CD14-positive monocyte (primary cell): ENCODE data around the gene INF2. TPM values are rescaled to one million over a fixed set of nuclear protein-coding genes. Genes with fewer than 3 reads are reported as not detected.
A peak's percentile ranks its signal among the peaks of the same experiment; 100 is the strongest.

Experiments used
- DNase-seq, 3 donors: peaks; one replicate each; pipeline ENCODE4 v3.0.0-alpha.2; 2011 to 2022
- H2AFZ ChIP-seq: 2 replicates; pipeline ENCODE4 v1.6.0; 2012; ENCODE audit warnings: mild to moderate bottlenecking, low read depth, low read length, inconsistent platforms; ENCODE audit not compliant: insufficient read depth, poor library complexity, severe bottlenecking
- H3K27ac ChIP-seq, 2 donors: 1 replicate in 1 of 2; 2 replicates in 1 of 2; pipeline ENCODE4 v1.5.1; 2012 to 2013; ENCODE audit warnings: low read length in 2 of 2, control low read depth in 1 of 2, inconsistent platforms in 1 of 2, low read depth in 1 of 2, mild to moderate bottlenecking in 1 of 2
- H3K27me3 ChIP-seq, 2 donors: one replicate each; pipeline versions ENCODE4 v1.6.0 to v1.6.1; 2011 to 2013; ENCODE audit warnings: low read length in 2 of 2; ENCODE audit not compliant: control insufficient read depth in 2 of 2, insufficient read depth in 2 of 2
- H3K36me3 ChIP-seq, 2 donors: replicated peaks in 1 of 2; 1 replicate in 1 of 2; 2 replicates in 1 of 2; pipeline versions ENCODE4 v1.5.1 to v1.6.1; 2012 to 2013; ENCODE audit warnings: low read length in 2 of 2, control low read depth in 1 of 2, inconsistent platforms in 1 of 2, mild to moderate bottlenecking in 1 of 2; ENCODE audit not compliant: insufficient read depth in 2 of 2, control insufficient read depth in 1 of 2
- H3K4me1 ChIP-seq, 2 donors: 1 replicate in 1 of 2; 2 replicates in 1 of 2; pipeline versions ENCODE4 v1.5.1 to v1.6.1; 2012 to 2013; ENCODE audit warnings: low read length in 2 of 2, control low read depth in 1 of 2, inconsistent platforms in 1 of 2, mild to moderate bottlenecking in 1 of 2, moderate library complexity in 1 of 2; ENCODE audit not compliant: insufficient read depth in 2 of 2, control insufficient read depth in 1 of 2
- H3K4me2 ChIP-seq: replicated peaks from 2 replicates; pipeline ENCODE3; 2012; ENCODE audit warnings: low read length, moderate library complexity, mild to moderate bottlenecking; ENCODE audit not compliant: poor library complexity, severe bottlenecking; ENCODE audit errors: extremely low read depth
- H3K4me3 ChIP-seq, 3 experiments: fragments of 200-600 bp in 1 of 3; sonication (generic) in 1 of 3; replicated peaks in 1 of 3; 1 replicate in 2 of 3; 2 replicates in 1 of 3; pipeline ENCODE4 v1.5.1; 2011 to 2013; ENCODE audit warnings: low read length in 3 of 3, mild to moderate bottlenecking in 3 of 3, control low read depth in 2 of 3, low read depth in 2 of 3, inconsistent platforms in 1 of 3, moderate library complexity in 1 of 3
- H3K79me2 ChIP-seq: 2 replicates; pipeline ENCODE4 v1.6.0; 2012; ENCODE audit warnings: mild to moderate bottlenecking, control low read depth, inconsistent platforms, low read length, moderate library complexity; ENCODE audit not compliant: insufficient read depth
- H3K9ac ChIP-seq: 2 replicates; pipeline ENCODE4 v1.6.0; 2017; ENCODE audit warnings: low read length, mild to moderate bottlenecking; ENCODE audit not compliant: insufficient read depth, poor library complexity, severe bottlenecking
- H3K9me3 ChIP-seq, 2 donors: replicated peaks in 1 of 2; 1 replicate in 1 of 2; 2 replicates in 1 of 2; pipeline versions ENCODE4 v1.5.1 to v1.6.1; 2012 to 2013; ENCODE audit warnings: low read length in 2 of 2, control low read depth in 1 of 2; ENCODE audit not compliant: control insufficient read depth in 1 of 2, insufficient read depth in 1 of 2
- H4K20me1 ChIP-seq: 2 replicates; pipeline ENCODE4 v1.6.0; 2012; ENCODE audit warnings: mild to moderate bottlenecking, low read length, control low read depth, moderate library complexity; ENCODE audit not compliant: insufficient read depth
- H3K27ac Mint-ChIP-seq, 7 donors: one replicate each; pipeline ENCODE4 v1.8.0; 2020; ENCODE audit warnings: mild to moderate bottlenecking in 7 of 7, mixed read lengths in 7 of 7, moderate library complexity in 6 of 7, inconsistent platforms in 2 of 7
- H3K27me3 Mint-ChIP-seq, 3 donors: one replicate each; pipeline ENCODE4 v1.8.0; 2021 to 2022; ENCODE audit warnings: low read depth in 3 of 3, mild to moderate bottlenecking in 3 of 3, mixed read lengths in 3 of 3, moderate library complexity in 3 of 3, inconsistent platforms in 1 of 3
- H3K36me3 Mint-ChIP-seq, 2 donors: one replicate each; pipeline ENCODE4 v1.8.0; 2020; ENCODE audit warnings: mixed read lengths in 2 of 2, inconsistent platforms in 1 of 2, mild to moderate bottlenecking in 1 of 2
- H3K4me1 Mint-ChIP-seq: one replicate; pipeline ENCODE4 v1.8.0; 2020; ENCODE audit warnings: mild to moderate bottlenecking, mixed read lengths
- H3K4me3 Mint-ChIP-seq, 2 donors: one replicate each; pipeline ENCODE4 v1.8.0; 2020; ENCODE audit warnings: mild to moderate bottlenecking in 2 of 2, mixed read lengths in 2 of 2, moderate library complexity in 1 of 2
- H3K9me3 Mint-ChIP-seq, 7 donors: one replicate each; pipeline ENCODE4 v1.8.0; 2020 to 2022; ENCODE audit warnings: mixed read lengths in 7 of 7, mild to moderate bottlenecking in 6 of 7, moderate library complexity in 6 of 7, inconsistent platforms in 2 of 7
- WGBS: methylation state at CpG from one replicate; pipeline ENCODE4 v1.1.5; 2013; ENCODE audit warnings: missing lambda C conversion rate; ENCODE audit not compliant: insufficient coverage; 5-methylcytosine and 5-hydroxymethylcytosine counted together
- intact Hi-C, 2 donors: fragments of 100-400 bp; cut with micrococcal nuclease; formaldehyde crosslinking; loops; one replicate each; pipeline versions ENCODE4 v1.15.0 to v1.15.1; 2023
- polyA plus RNA-seq, 3 donors: library from polyadenylated mRNA; depleted of rRNA in 1 of 3; unstranded in 2 of 3; stranded (reverse) in 1 of 3; fragments of 300-500 nt in 2 of 3; fragments of >200 nt in 1 of 3; fragmentation: Illumina TruSeq in 2 of 3; gene quantifications; 1 replicate in 2 of 3; 2 replicates in 1 of 3; pipeline ENCODE4 v1.2.3, GENCODE V29; 2012 to 2021
- TF ChIP-seq, protein P1 (sequence below): fragments of 200-600 bp; IDR thresholded peaks from one replicate; pipeline ENCODE4 v1.8.0; 2022; ENCODE audit warnings: antibody characterized with exemption, mild to moderate bottlenecking

INF2 gene
- polyA plus RNA-seq, 3 donors, result 2.9 to 23.3 (median 3.8) TPM

DNA sequence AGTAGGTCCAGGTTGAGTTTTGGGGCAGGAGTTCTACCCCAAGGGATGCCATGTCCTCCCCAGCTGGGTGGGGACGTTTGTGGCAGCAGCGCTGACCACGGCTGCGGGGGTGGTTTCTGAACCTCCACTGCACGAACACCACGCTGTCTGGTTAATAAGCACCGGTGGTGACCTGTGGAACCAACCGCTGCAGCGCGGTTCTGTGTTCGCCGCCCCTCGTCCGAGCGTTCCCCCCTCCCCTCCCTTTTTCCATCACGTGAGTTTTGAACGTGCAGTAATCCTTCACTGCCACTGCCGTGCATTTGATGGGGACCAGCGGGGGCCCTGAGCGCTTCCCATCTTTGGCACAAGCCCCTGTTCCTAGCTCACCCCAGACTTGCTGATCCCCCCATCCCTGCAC, 28.2 kb downstream of the INF2 start:
- Mint-ChIP-seq H3K27me3 (peaks cover 0 to 1% (median 0%) of the 10 kb centered on the region in 3 donors), H3K27ac (peak overlapping the region in 1 of 7 donors; percentile 53), H3K9me3 (no peaks in the 10 kb centered on the region), H3K36me3 (peaks cover 16 to 39% of the 10 kb centered on the region in 2 donors), H3K4me1 (no peaks in the 10 kb centered on the region), H3K4me3 (no peak overlapping the region)
- Histone ChIP-seq H3K27me3 (no peaks in the 10 kb centered on the region), H2AFZ (no peak overlapping the region), H3K4me2 (no peak overlapping the region), H3K27ac (no peak overlapping the region), H3K9me3 (no peaks in the 10 kb centered on the region), H3K36me3 (peaks cover 7 to 22% of the 10 kb centered on the region in 2 donors), H4K20me1 (no peaks in the 10 kb centered on the region), H3K9ac (no peak overlapping the region), H3K4me1 (peaks cover 0 to 12% of the 10 kb centered on the region in 2 donors), H3K4me3 (no peak overlapping the region), H3K79me2 (no peaks in the 10 kb centered on the region)
- intact Hi-C loops, result no loop called here
- TF ChIP-seq, protein P1, sequence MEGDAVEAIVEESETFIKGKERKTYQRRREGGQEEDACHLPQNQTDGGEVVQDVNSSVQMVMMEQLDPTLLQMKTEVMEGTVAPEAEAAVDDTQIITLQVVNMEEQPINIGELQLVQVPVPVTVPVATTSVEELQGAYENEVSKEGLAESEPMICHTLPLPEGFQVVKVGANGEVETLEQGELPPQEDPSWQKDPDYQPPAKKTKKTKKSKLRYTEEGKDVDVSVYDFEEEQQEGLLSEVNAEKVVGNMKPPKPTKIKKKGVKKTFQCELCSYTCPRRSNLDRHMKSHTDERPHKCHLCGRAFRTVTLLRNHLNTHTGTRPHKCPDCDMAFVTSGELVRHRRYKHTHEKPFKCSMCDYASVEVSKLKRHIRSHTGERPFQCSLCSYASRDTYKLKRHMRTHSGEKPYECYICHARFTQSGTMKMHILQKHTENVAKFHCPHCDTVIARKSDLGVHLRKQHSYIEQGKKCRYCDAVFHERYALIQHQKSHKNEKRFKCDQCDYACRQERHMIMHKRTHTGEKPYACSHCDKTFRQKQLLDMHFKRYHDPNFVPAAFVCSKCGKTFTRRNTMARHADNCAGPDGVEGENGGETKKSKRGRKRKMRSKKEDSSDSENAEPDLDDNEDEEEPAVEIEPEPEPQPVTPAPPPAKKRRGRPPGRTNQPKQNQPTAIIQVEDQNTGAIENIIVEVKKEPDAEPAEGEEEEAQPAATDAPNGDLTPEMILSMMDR, result no peak
- 83% methylated on average over 6 of the region's 20 CpGs for WGBS
- DNase-seq, result no peak

DNA sequence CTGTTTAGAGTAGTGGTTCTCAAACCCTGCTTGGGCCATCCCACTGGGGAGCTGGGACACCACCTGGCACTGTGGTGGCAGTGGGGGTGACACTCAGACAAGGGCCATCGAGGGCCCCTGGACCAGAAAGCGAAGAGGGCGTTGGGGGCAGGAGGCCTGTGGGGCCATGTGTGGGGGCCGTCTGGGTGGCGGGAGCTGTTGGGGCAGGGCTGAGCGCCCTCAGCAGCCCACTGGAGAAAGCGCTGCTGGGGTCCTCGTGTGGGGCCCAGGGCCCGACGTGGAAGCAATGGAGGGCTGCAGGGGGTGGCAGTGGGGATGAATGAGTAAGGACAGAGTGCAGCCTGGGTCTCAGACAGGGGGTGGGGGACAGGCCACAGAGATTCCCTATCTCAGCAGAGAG, 28.7 kb downstream of the INF2 start:
- 93% methylated on average over 10 of the region's 10 CpGs for WGBS
- no peaks in the 10 kb centered on the region for H3K9me3 ChIP-seq

More for the DNA sequence above, 28.7 kb downstream of the INF2 start:
- no peak overlapping the region for H3K4me3 Mint-ChIP-seq
- intact Hi-C loops, result no loop called here
- no peak overlapping the region for H2AFZ ChIP-seq
- DNase-seq, result no peak
- H3K36me3 ChIP-seq, result peaks cover 7 to 22% of the 10 kb centered on the region in 2 donors
- H3K79me2 ChIP-seq, result no peaks in the 10 kb centered on the region
- peaks cover 0 to 4% (median 0%) of the 10 kb centered on the region in 3 donors for H3K27me3 Mint-ChIP-seq
- H3K4me1 Mint-ChIP-seq, result peaks cover 2% of the 10 kb centered on the region
- peaks cover 16 to 39% of the 10 kb centered on the region in 2 donors for H3K36me3 Mint-ChIP-seq
- peaks cover 3 to 13% of the 10 kb centered on the region in 2 donors for H3K4me1 ChIP-seq
- H3K27ac ChIP-seq, result no peak overlapping the region
- H3K27me3 ChIP-seq, result no peaks in the 10 kb centered on the region
- TF ChIP-seq, protein P1, result no peak
- no peaks in the 10 kb centered on the region for H3K9me3 Mint-ChIP-seq
- peak overlapping the region in 1 of 7 donors; percentile 13 for H3K27ac Mint-ChIP-seq
- no peak overlapping the region for H3K4me3 ChIP-seq
- H3K4me2 ChIP-seq, result no peak overlapping the region
- H4K20me1 ChIP-seq, result no peaks in the 10 kb centered on the region
- no peak overlapping the region for H3K9ac ChIP-seq
